SK-N-MC (cell line): Measurements from ENCODE around the gene C22orf23.

Experiments used
- EZH2 ChIP-seq: fragments of 200-600 bp; sonication (generic); IDR thresholded peaks from one replicate; pipeline ENCODE4 v1.6.1; 2017; ENCODE audit warnings: antibody characterized with exemption
- POLR2AphosphoS5 ChIP-seq: IDR thresholded peaks from 2 replicates; pipeline ENCODE4 v1.6.1; 2012; ENCODE audit warnings: mild to moderate bottlenecking, low read depth, low read length, borderline replicate concordance

DNA sequence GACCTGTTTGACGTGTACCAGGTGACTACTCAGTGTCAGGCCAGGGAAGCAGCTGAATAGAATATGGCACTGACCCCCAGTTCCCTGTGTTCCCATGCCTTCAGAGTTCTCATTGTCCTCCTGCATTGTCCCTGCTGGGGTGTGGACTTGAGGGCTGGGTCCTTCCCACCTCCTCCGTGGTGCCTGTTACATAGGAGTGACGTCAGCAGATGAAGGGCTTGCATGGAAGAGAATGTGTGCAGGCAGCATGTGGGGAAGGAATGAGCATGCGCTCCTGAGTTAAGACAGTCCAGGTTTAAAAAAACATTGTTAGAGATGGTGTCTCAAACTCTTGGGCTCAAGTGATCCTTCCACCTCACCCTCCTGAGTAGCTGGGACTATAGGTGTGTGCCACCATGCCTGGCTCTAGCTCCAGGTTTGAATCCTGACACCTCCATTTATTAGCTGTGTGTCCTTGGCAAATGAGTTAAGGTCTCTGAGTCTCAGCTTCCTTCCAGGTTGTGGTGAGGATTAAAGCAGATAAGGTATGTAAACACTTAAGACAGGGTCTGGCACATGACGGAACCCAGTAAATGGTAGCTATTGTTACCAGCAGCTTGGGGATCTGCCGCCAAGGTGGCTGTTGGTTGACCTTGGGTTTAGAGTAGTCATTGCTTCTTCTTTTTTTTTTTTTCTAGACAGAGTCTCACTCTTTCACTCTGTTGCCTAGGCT, 38.5 kb upstream of the C22orf23 start:
- TF ChIP-seq EZH2, result no peak
- TF ChIP-seq POLR2AphosphoS5, result no peak
